ENCODE measurements around the gene MAD1L1.

DNA sequence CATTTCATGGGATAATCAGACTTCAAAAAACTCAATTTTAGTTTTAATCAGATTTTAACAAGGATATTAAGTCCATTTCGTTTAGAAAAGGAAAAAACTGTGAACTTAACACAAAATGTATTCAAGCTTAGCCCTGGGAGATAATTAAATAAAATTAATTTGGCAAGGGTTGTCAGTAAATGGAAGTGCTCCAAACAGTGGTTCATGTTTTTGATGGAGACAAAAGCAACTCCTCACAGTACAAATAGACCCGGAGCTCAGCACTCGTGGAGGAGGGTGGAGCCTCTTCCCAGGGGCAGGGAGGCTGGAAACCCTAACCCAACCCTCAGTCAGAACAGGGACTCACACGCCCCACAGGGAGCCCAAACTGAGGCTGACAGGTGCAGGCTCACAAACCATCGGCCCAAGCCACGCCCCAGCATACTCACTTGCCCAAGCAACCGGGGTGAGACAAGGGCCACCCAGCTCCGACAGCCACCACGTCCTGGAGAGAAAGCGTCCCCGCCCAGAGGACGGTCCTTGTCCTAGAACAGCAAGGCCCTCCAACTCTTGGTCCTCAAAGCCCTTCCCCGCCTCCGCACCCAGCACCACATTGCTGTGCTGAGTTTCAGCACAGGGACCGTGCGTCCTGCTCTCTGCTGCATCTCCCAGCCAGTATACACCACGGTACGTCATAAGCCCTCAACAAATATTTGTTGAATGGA is 39.8 kb downstream of the MAD1L1 start:
- TF ChIP-seq, protein P1, sequence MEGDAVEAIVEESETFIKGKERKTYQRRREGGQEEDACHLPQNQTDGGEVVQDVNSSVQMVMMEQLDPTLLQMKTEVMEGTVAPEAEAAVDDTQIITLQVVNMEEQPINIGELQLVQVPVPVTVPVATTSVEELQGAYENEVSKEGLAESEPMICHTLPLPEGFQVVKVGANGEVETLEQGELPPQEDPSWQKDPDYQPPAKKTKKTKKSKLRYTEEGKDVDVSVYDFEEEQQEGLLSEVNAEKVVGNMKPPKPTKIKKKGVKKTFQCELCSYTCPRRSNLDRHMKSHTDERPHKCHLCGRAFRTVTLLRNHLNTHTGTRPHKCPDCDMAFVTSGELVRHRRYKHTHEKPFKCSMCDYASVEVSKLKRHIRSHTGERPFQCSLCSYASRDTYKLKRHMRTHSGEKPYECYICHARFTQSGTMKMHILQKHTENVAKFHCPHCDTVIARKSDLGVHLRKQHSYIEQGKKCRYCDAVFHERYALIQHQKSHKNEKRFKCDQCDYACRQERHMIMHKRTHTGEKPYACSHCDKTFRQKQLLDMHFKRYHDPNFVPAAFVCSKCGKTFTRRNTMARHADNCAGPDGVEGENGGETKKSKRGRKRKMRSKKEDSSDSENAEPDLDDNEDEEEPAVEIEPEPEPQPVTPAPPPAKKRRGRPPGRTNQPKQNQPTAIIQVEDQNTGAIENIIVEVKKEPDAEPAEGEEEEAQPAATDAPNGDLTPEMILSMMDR (IDR thresholded peaks at IDR 0.05), result no peak
- TF ChIP-seq POLR2AphosphoS5 (IDR thresholded peaks at IDR 0.05), result no peak
- no peak for TF ChIP-seq POLR2A (IDR thresholded peaks at IDR 0.05)
- TF ChIP-seq EP300 (IDR thresholded peaks at IDR 0.05), result no peak
